OCI-LY3 (cell line): ENCODE measurements around the gene URM1.

Experiments used
- H2AFZ ChIP-seq: fragments of 200-600, 300-600 bp; shearing (Covaris generic); 2 replicates; pipeline ENCODE4 v1.6.0; 2014; ENCODE audit warnings: antibody characterized with exemption, low read depth, low read length
- H3K27ac ChIP-seq: fragments of 200-600, 300-600 bp; sonication (generic); 2 replicates; pipeline ENCODE4 v1.5.1; 2014; ENCODE audit warnings: mild to moderate bottlenecking, low read length, moderate library complexity, mixed read lengths
- H3K27me3 ChIP-seq: fragments of 200-600, 300-600 bp; sonication (generic); 2 replicates; pipeline ENCODE4 v1.6.1; 2014; ENCODE audit warnings: low read depth, low read length, mixed read lengths
- H3K36me3 ChIP-seq: fragments of 200-600, 300-600 bp; sonication (generic); replicated peaks from 2 replicates; pipeline ENCODE3; 2014; ENCODE audit warnings: low read depth, low read length, mixed read lengths
- H3K4me1 ChIP-seq: fragments of 300-600, 200-600 bp; sonication (generic); 2 replicates; pipeline ENCODE4 v1.6.1; 2014; ENCODE audit warnings: low read length, mixed read lengths
- H3K4me2 ChIP-seq: fragments of 200-600, 300-600 bp; sonication (generic); 2 replicates; pipeline ENCODE4 v1.6.1; 2014; ENCODE audit warnings: low read length, mixed read lengths
- H3K4me3 ChIP-seq: fragments of 300-600, 200-600 bp; sonication (generic); 2 replicates; pipeline ENCODE4 v1.5.1; 2014; ENCODE audit warnings: antibody characterized with exemption, mild to moderate bottlenecking, low read length, moderate library complexity
- H3K79me2 ChIP-seq: fragments of 300-600, 200-600 bp; shearing (Covaris generic); 2 replicates; pipeline ENCODE4 v1.6.1; 2014; ENCODE audit warnings: mild to moderate bottlenecking, low read length, mixed read lengths
- H3K9ac ChIP-seq: fragments of 300-600, 200-600 bp; shearing (Covaris generic); 2 replicates; pipeline ENCODE4 v1.6.0; 2014; ENCODE audit warnings: mild to moderate bottlenecking, low read length, moderate library complexity
- H3K9me3 ChIP-seq: fragments of 200-600, 300-600 bp; shearing (Covaris generic); 2 replicates; pipeline ENCODE4 v1.6.1; 2014; ENCODE audit warnings: low read length, mixed read lengths; ENCODE audit not compliant: insufficient read depth
- H4K20me1 ChIP-seq: fragments of 200-600, 300-600 bp; sonication (generic); 2 replicates; pipeline ENCODE4 v1.6.1; 2016; ENCODE audit warnings: low read length, mixed read lengths; ENCODE audit not compliant: insufficient read depth
- CTCF ChIP-seq: fragments of 200-600, 300-600 bp; sonication (generic); IDR thresholded peaks from 2 replicates; pipeline ENCODE4 v1.5.1; 2014; ENCODE audit warnings: antibody characterized with exemption, low read length, low read depth
- EZH2phosphoT487 ChIP-seq: fragments of 200-600 bp; shearing (Covaris generic); IDR thresholded peaks from 2 replicates; pipeline ENCODE4 v1.6.1; 2018; ENCODE audit warnings: antibody characterized with exemption, mixed run types, low read depth

URM1 gene

GRCh38 chr9:128383007-128383753 is 12.0 kb downstream of the URM1 start:
- H3K9me3 ChIP-seq = no peaks in the 10 kb centered on the region
- H2AFZ ChIP-seq = no peak overlapping the region
- no peaks in the 10 kb centered on the region for H3K27me3 ChIP-seq
- no peaks in the 10 kb centered on the region for H4K20me1 ChIP-seq
- no peak overlapping the region for H3K27ac ChIP-seq
- no peaks in the 10 kb centered on the region for H3K4me1 ChIP-seq
- no peak overlapping the region for H3K9ac ChIP-seq
- no peak for TF ChIP-seq EZH2phosphoT487
- no peak for TF ChIP-seq CTCF
- peaks cover 5% of the 10 kb centered on the region for H3K36me3 ChIP-seq
- no peak overlapping the region for H3K4me2 ChIP-seq
- no peak overlapping the region for H3K4me3 ChIP-seq
- no peaks in the 10 kb centered on the region for H3K79me2 ChIP-seq

GRCh38 chr9:128383791-128384190 is 12.6 kb downstream of the URM1 start:
- no peak overlapping the region for H2AFZ ChIP-seq
- peaks cover 5% of the 10 kb centered on the region for H3K36me3 ChIP-seq
- H3K4me2 ChIP-seq = no peak overlapping the region
- H3K79me2 ChIP-seq = no peaks in the 10 kb centered on the region
- H3K27me3 ChIP-seq = no peaks in the 10 kb centered on the region
- no peaks in the 10 kb centered on the region for H4K20me1 ChIP-seq
- H3K9ac ChIP-seq = no peak overlapping the region
- TF ChIP-seq EZH2phosphoT487 (no peak), CTCF (no peak)
- H3K9me3 ChIP-seq = no peaks in the 10 kb centered on the region
- H3K27ac ChIP-seq = no peak overlapping the region
- H3K4me1 ChIP-seq = no peaks in the 10 kb centered on the region
- H3K4me3 ChIP-seq = no peak overlapping the region

GRCh38 chr9:128384801-128385495 is 13.8 kb downstream of the URM1 start:
- Histone ChIP-seq H3K36me3 (peaks cover 11% of the 10 kb centered on the region), H3K27ac (no peak overlapping the region), H3K4me2 (no peak overlapping the region), H3K9me3 (no peaks in the 10 kb centered on the region), H3K4me3 (no peak overlapping the region), H4K20me1 (no peaks in the 10 kb centered on the region), H3K9ac (no peak overlapping the region), H3K4me1 (no peaks in the 10 kb centered on the region), H3K27me3 (no peaks in the 10 kb centered on the region), H2AFZ (no peak overlapping the region), H3K79me2 (no peaks in the 10 kb centered on the region)
- no peak for TF ChIP-seq EZH2phosphoT487
- TF ChIP-seq CTCF = no peak

- no peak overlapping the region for H3K4me3 ChIP-seq
- no peak overlapping the region for H3K4me2 ChIP-seq
Measured at GRCh38 chr9:128385496-128386460, 14.6 kb downstream of the URM1 start.

More at GRCh38 chr9:128385496-128386460, 14.6 kb downstream of the URM1 start:
- Histone ChIP-seq H3K9ac (no peak overlapping the region), H3K36me3 (peaks cover 11% of the 10 kb centered on the region), H3K27ac (no peak overlapping the region), H3K27me3 (no peaks in the 10 kb centered on the region), H3K9me3 (no peaks in the 10 kb centered on the region), H2AFZ (no peak overlapping the region), H3K79me2 (no peaks in the 10 kb centered on the region), H3K4me1 (no peaks in the 10 kb centered on the region), H4K20me1 (no peaks in the 10 kb centered on the region)
- no peak for TF ChIP-seq CTCF
- no peak for TF ChIP-seq EZH2phosphoT487
